ENCODE data around the gene NIP7. TPM values are rescaled to one million over a fixed set of nuclear protein-coding genes. Genes with fewer than 3 reads are reported as not detected.

The NIP7 gene
- total and polyA plus RNA-seq, 2 donors, result 23.1 to 23.5 TPM

DNA sequence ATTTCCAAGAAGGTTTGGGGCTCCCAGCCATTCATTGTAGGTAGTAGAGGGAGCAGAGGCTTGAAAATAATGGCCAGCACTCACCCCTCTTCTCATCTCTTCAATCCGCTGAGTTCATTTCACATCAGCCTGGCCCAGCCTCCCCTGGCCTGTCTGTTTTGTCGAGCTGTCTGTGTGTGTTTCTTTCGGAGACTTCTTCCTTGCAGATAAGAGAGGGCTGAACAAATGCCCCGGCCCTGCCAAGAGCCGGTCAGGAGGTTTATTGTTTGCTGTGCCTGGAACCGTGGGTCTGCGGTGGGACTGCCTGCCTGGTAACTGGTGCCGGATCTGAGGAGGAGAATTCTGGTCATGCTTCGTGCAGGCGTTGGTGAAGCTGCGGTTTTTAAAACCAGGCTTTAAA is 25.0 kb upstream of the NIP7 start:
- no peak for DNase-seq (ENCODE audit: low read depth in 6 of 9, low spot score in 9 of 9)
- Histone ChIP-seq H3K4me3 (ENCODE audit: low read length in 2 of 2) (no peak overlapping the region), H3K9me3 (ENCODE audit: control insufficient read depth in 2 of 2, insufficient read depth in 1 of 2, low read length in 1 of 2) (peaks cover 0 to 7% of the 10 kb centered on the region in 2 donors), H3K27ac (ENCODE audit: low read depth in 1 of 2, low read length in 1 of 2) (no peak overlapping the region), H3K4me1 (ENCODE audit: control insufficient read depth in 2 of 2, insufficient read depth in 2 of 2, low read length in 2 of 2) (peaks cover 8 to 13% of the 10 kb centered on the region in 2 donors), H3K27me3 (ENCODE audit: control insufficient read depth in 2 of 2, insufficient read depth in 1 of 2, low read length in 1 of 2) (no peaks in the 10 kb centered on the region), H3K36me3 (ENCODE audit: control insufficient read depth in 2 of 2, insufficient read depth in 2 of 2, low read length in 1 of 2) (peaks cover 53% of the 10 kb centered on the region in 2 donors)
- WGBS, result 98% methylated on average over 11 of the region's 11 CpGs

- no peak overlapping the region for H3K4me3 ChIP-seq (ENCODE audit: low read length in 2 of 2)
- H3K27ac ChIP-seq (ENCODE audit: low read depth in 1 of 2, low read length in 1 of 2), result no peak overlapping the region
- peaks cover 64 to 65% of the 10 kb centered on the region in 2 donors for H3K36me3 ChIP-seq (ENCODE audit: control insufficient read depth in 2 of 2, insufficient read depth in 2 of 2, low read length in 1 of 2)
- no peaks in the 10 kb centered on the region for H3K27me3 ChIP-seq (ENCODE audit: control insufficient read depth in 2 of 2, insufficient read depth in 1 of 2, low read length in 1 of 2)
- DNase-seq (ENCODE audit: low read depth in 6 of 9, low spot score in 9 of 9), result no peak
- WGBS, result 97% methylated on average over 30 of the region's 30 CpGs
- peaks cover 7% of the 10 kb centered on the region in 2 donors for H3K4me1 ChIP-seq (ENCODE audit: control insufficient read depth in 2 of 2, insufficient read depth in 2 of 2, low read length in 2 of 2)
- H3K9me3 ChIP-seq (ENCODE audit: control insufficient read depth in 2 of 2, insufficient read depth in 1 of 2, low read length in 1 of 2), result no peaks in the 10 kb centered on the region
Measured at GRCh38 chr16:69315486-69316311, 23.9 kb upstream of the NIP7 start.

DNA sequence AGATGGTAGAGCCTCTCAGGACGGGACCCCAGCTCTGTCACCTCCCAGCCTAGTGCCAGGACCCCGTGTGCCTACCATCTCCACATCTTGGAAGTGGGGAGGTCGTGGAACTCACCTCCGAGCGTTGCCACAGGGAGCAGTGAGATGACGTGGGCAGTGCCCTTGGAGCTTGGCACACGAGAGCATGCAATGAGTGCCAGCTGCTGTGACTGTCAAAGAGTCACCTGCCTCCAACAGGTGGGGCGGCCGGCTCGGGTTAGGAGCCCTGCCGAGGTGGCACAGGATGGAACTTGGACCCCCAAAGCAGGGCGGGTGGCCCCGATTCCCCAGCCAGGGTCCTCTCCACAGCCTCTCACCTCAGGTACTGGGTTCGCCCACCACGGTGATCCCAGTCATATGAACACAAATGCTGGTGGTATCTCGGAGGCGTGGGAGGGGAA is 23.0 kb upstream of the NIP7 start:
- Histone ChIP-seq H3K36me3 (ENCODE audit: control insufficient read depth in 2 of 2, insufficient read depth in 2 of 2, low read length in 1 of 2) (peaks cover 73 to 74% of the 10 kb centered on the region in 2 donors), H3K27me3 (ENCODE audit: control insufficient read depth in 2 of 2, insufficient read depth in 1 of 2, low read length in 1 of 2) (no peaks in the 10 kb centered on the region), H3K27ac (ENCODE audit: low read depth in 1 of 2, low read length in 1 of 2) (no peak overlapping the region), H3K4me3 (ENCODE audit: low read length in 2 of 2) (no peak overlapping the region), H3K4me1 (ENCODE audit: control insufficient read depth in 2 of 2, insufficient read depth in 2 of 2, low read length in 2 of 2) (peaks cover 5 to 6% of the 10 kb centered on the region in 2 donors), H3K9me3 (ENCODE audit: control insufficient read depth in 2 of 2, insufficient read depth in 1 of 2, low read length in 1 of 2) (no peaks in the 10 kb centered on the region)
- 97% methylated on average over 17 of the region's 17 CpGs for WGBS
- no peak for DNase-seq (ENCODE audit: low read depth in 6 of 9, low spot score in 9 of 9)

DNA sequence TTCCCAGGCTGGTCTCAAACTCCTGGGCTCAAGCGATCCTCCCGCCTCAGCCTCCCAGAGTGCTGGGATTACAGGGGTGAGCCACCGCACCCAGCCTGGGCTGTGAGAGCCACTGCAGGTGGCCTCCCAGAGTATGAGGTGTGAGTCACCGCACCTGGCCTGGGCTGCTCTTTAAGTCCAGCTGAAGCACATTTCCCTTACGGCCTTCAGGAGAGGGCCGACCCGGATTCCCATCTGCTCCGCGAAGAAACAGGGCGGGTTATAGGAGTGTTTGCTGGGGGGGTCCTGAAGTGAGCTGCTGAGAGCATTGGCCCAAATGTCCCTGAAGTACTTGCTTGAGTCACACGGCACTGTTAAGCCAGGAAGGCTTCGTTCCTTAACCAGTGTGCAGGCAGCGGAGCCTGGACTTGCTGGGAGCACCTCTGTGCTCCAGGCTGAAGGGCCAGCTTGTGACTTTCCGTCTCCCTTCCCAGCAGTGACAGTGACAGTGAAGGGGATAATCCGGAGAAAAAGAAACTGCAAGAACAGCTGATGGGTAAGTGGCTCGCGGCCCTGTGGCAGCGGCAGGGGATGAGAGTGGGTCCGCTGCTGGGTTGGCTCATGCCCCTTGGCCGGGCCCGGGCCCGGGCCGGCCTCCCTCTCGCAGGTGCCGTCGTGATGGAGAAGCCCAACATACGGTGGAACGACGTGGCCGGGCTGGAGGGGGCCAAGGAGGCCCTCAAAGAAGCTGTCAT is 21.2 kb upstream of the NIP7 start:
- H3K4me3 ChIP-seq (ENCODE audit: low read length in 2 of 2), result no peak overlapping the region
- H3K27me3 ChIP-seq (ENCODE audit: control insufficient read depth in 2 of 2, insufficient read depth in 1 of 2, low read length in 1 of 2), result no peaks in the 10 kb centered on the region
- H3K4me1 ChIP-seq (ENCODE audit: control insufficient read depth in 2 of 2, insufficient read depth in 2 of 2, low read length in 2 of 2), result peaks cover 0 to 2% of the 10 kb centered on the region in 2 donors
- WGBS, result 97% methylated on average over 30 of the region's 30 CpGs
- no peaks in the 10 kb centered on the region for H3K9me3 ChIP-seq (ENCODE audit: control insufficient read depth in 2 of 2, insufficient read depth in 1 of 2, low read length in 1 of 2)
- no peak for DNase-seq (ENCODE audit: low read depth in 6 of 9, low spot score in 9 of 9)
- H3K27ac ChIP-seq (ENCODE audit: low read depth in 1 of 2, low read length in 1 of 2), result no peak overlapping the region
- peaks cover 89 to 91% of the 10 kb centered on the region in 2 donors for H3K36me3 ChIP-seq (ENCODE audit: control insufficient read depth in 2 of 2, insufficient read depth in 2 of 2, low read length in 1 of 2)

DNA sequence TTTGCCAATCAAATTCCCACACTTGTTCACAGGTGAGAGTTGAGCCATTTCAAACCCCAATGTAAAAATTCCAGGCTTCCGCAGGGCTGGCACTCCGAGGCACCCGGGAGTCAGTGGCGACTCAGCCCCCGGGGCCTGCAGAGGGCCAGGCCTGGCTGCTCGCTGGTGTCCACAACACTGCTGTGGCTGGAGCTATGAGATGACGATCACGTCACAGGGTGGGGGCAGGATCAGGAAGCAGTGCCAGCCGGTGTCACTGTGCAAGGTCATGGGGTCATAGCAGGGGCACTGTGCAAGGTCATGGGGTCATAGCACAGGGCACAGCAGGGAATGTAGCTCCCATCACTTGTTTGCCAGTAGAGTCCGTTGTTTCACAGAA is 20.7 kb upstream of the NIP7 start:
- DNase-seq (ENCODE audit: low read depth in 6 of 9, low spot score in 9 of 9), result no peak
- Histone ChIP-seq H3K9me3 (ENCODE audit: control insufficient read depth in 2 of 2, insufficient read depth in 1 of 2, low read length in 1 of 2) (no peaks in the 10 kb centered on the region), H3K27ac (ENCODE audit: low read depth in 1 of 2, low read length in 1 of 2) (no peak overlapping the region), H3K36me3 (ENCODE audit: control insufficient read depth in 2 of 2, insufficient read depth in 2 of 2, low read length in 1 of 2) (peaks cover 92 to 94% of the 10 kb centered on the region in 2 donors), H3K4me3 (ENCODE audit: low read length in 2 of 2) (no peak overlapping the region), H3K27me3 (ENCODE audit: control insufficient read depth in 2 of 2, insufficient read depth in 1 of 2, low read length in 1 of 2) (no peaks in the 10 kb centered on the region), H3K4me1 (ENCODE audit: control insufficient read depth in 2 of 2, insufficient read depth in 2 of 2, low read length in 2 of 2) (no peaks in the 10 kb centered on the region)
- whole genome bisulfite sequencing, result 96% methylated on average over 10 of the region's 10 CpGs

DNA sequence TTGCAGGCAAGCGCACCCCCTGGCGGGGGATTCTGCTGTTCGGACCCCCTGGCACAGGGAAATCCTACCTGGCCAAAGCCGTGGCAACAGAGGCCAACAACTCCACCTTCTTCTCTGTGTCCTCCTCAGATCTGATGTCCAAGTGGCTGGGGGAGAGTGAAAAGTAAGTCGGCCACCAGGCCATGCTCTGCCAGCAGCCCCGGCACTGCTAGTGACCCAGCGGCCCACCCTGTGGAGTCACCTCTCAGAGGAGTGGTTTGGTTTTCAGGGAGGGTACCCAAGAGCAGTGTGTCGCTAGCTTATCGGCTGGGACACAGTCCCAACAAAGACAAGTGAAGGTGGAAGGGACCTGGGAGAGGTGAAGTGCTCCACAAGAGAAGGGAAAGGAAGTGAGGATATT is 20.2 kb upstream of the NIP7 start:
- peaks cover 0 to 2% of the 10 kb centered on the region in 2 donors for H3K4me1 ChIP-seq (ENCODE audit: control insufficient read depth in 2 of 2, insufficient read depth in 2 of 2, low read length in 2 of 2)
- DNase-seq (ENCODE audit: low read depth in 6 of 9, low spot score in 9 of 9), result no peak
- no peaks in the 10 kb centered on the region for H3K27me3 ChIP-seq (ENCODE audit: control insufficient read depth in 2 of 2, insufficient read depth in 1 of 2, low read length in 1 of 2)
- no peak overlapping the region for H3K27ac ChIP-seq (ENCODE audit: low read depth in 1 of 2, low read length in 1 of 2)
- no peak overlapping the region for H3K4me3 ChIP-seq (ENCODE audit: low read length in 2 of 2)
- WGBS, result 98% methylated on average over 9 of the region's 9 CpGs
- peaks cover 91 to 95% of the 10 kb centered on the region in 2 donors for H3K36me3 ChIP-seq (ENCODE audit: control insufficient read depth in 2 of 2, insufficient read depth in 2 of 2, low read length in 1 of 2)
- no peaks in the 10 kb centered on the region for H3K9me3 ChIP-seq (ENCODE audit: control insufficient read depth in 2 of 2, insufficient read depth in 1 of 2, low read length in 1 of 2)

GRCh38 chr16:69319826-69320739 is 19.5 kb upstream of the NIP7 start:
- Histone ChIP-seq H3K9me3 (ENCODE audit: control insufficient read depth in 2 of 2, insufficient read depth in 1 of 2, low read length in 1 of 2) (no peaks in the 10 kb centered on the region), H3K36me3 (ENCODE audit: control insufficient read depth in 2 of 2, insufficient read depth in 2 of 2, low read length in 1 of 2) (peaks cover 91 to 95% of the 10 kb centered on the region in 2 donors), H3K27me3 (ENCODE audit: control insufficient read depth in 2 of 2, insufficient read depth in 1 of 2, low read length in 1 of 2) (no peaks in the 10 kb centered on the region), H3K4me3 (ENCODE audit: low read length in 2 of 2) (no peak overlapping the region), H3K27ac (ENCODE audit: low read depth in 1 of 2, low read length in 1 of 2) (no peak overlapping the region), H3K4me1 (ENCODE audit: control insufficient read depth in 2 of 2, insufficient read depth in 2 of 2, low read length in 2 of 2) (peaks cover 0 to 7% of the 10 kb centered on the region in 2 donors)
- DNase-seq (ENCODE audit: low read depth in 6 of 9, low spot score in 9 of 9), result no peak
- 96% methylated on average over 30 of the region's 30 CpGs for WGBS

DNA sequence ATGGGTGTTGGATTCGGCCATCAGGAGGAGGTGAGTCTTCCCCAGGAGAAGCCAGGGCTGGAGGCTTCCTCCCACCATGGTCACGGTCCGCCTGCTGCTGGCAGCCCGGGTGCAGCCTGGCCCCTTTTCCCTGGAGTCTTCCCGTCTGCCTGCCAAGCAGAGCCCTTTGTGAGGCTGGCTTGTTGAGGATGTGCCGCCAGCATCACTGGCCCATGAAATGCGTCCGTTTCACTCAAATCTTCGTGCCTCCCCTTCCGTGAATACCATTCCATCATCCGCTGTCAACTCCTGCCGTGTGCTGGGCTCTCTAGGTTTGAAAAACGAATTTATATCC is 18.9 kb upstream of the NIP7 start:
- H3K9me3 ChIP-seq (ENCODE audit: control insufficient read depth in 2 of 2, insufficient read depth in 1 of 2, low read length in 1 of 2), result no peaks in the 10 kb centered on the region
- WGBS, result 97% methylated on average over 13 of the region's 13 CpGs

More for the DNA sequence above, 18.9 kb upstream of the NIP7 start:
- H3K36me3 ChIP-seq (ENCODE audit: control insufficient read depth in 2 of 2, insufficient read depth in 2 of 2, low read length in 1 of 2), result peaks cover 90 to 94% of the 10 kb centered on the region in 2 donors
- peaks cover 0 to 7% of the 10 kb centered on the region in 2 donors for H3K4me1 ChIP-seq (ENCODE audit: control insufficient read depth in 2 of 2, insufficient read depth in 2 of 2, low read length in 2 of 2)
- DNase-seq (ENCODE audit: low read depth in 6 of 9, low spot score in 9 of 9), result no peak
- H3K27ac ChIP-seq (ENCODE audit: low read depth in 1 of 2, low read length in 1 of 2), result no peak overlapping the region
- no peak overlapping the region for H3K4me3 ChIP-seq (ENCODE audit: low read length in 2 of 2)
- no peaks in the 10 kb centered on the region for H3K27me3 ChIP-seq (ENCODE audit: control insufficient read depth in 2 of 2, insufficient read depth in 1 of 2, low read length in 1 of 2)

Measured in thymus (tissue), 11 donors.